Nephron (organoid): ENCODE data around the gene FCAR.
"Not testable (repeated sequence)": the region's sequence is repeated elsewhere in the genome, so short reads cannot be mapped to it uniquely, and the experiment has no call there.

Experiments
- H3K27ac Mint-ChIP-seq, 3 experiments: 2 replicates each; pipeline ENCODE4 v1.8.0; 2020; ENCODE audit warnings: mixed read lengths in 3 of 3, mild to moderate bottlenecking in 2 of 3, moderate library complexity in 1 of 3
- H3K27me3 Mint-ChIP-seq: 2 replicates; pipeline ENCODE4 v1.8.0; 2021; ENCODE audit warnings: low read depth, mild to moderate bottlenecking, moderate library complexity, mixed read lengths
- H3K36me3 Mint-ChIP-seq: 2 replicates; pipeline ENCODE4 v1.8.0; 2020; ENCODE audit warnings: low read depth, mixed read lengths
- H3K4me1 Mint-ChIP-seq: 2 replicates; pipeline ENCODE4 v1.8.0; 2020; ENCODE audit warnings: mixed read lengths
- H3K4me3 Mint-ChIP-seq, 3 experiments: 2 replicates each; pipeline ENCODE4 v1.8.0; 2020; ENCODE audit warnings: mild to moderate bottlenecking in 3 of 3, mixed read lengths in 3 of 3, moderate library complexity in 2 of 3
- H3K9me3 Mint-ChIP-seq: 2 replicates; pipeline ENCODE4 v1.8.0; 2020; ENCODE audit warnings: mixed read lengths
- TF ChIP-seq, protein P1 (sequence below), 3 experiments: fragments of 200-600 bp; sonication (generic); IDR thresholded peaks; one replicate each; pipeline ENCODE4 v1.5.0; 2021; ENCODE audit warnings: antibody characterized with exemption in 3 of 3; ENCODE audit not compliant: unreplicated experiment in 3 of 3

The FCAR gene

DNA sequence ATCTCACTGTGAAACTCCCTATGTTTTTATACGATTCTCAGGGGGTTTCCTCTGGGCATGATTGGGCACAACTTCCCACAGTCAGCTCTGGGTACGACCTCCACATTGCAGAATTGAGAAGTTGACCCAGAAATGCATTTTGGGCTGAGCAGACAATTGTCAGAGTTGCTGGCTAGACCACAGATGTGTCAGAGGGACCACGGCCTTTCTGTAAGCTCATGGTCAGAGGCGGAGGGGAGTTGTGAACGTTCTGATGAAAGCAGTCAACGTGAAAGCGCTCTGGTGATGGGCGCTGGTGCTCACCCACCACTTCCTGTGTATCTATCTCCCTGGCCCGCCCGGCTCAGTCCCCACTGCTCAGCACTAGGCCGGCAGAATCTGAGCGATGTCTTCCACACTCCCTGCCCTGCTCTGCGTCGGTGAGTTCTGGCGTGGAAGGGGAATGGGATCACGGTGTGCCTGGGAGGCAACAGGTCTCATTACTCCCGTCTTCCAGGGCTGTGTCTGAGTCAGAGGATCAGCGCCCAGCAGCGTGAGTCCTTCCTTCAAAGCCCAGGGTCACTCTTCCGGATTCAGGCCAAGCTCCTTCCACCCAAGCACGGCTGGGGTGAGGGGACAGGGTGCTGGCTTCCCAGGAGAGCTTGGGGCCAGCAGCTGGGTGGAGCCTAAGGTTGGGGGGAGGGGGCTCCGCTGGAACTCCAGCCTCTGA is 31.9 kb downstream of the FCAR start, which contains the start of gene NCR1:
TSS of gene NCR1 (plus strand) at position 346 of the 709 bp plus-strand sequence. CDS start at position 386, 40 bp downstream.
- Mint-ChIP-seq H3K36me3 (no peaks in the 10 kb centered on the region), H3K9me3 (peaks cover 22% of the 10 kb centered on the region), H3K27me3 (no peaks in the 10 kb centered on the region), H3K4me3 (no peak within 1 kb of the TSS), H3K27ac (no peak within 1 kb of the TSS), H3K4me1 (no peaks in the 10 kb centered on the region)
- TF ChIP-seq, protein P1, sequence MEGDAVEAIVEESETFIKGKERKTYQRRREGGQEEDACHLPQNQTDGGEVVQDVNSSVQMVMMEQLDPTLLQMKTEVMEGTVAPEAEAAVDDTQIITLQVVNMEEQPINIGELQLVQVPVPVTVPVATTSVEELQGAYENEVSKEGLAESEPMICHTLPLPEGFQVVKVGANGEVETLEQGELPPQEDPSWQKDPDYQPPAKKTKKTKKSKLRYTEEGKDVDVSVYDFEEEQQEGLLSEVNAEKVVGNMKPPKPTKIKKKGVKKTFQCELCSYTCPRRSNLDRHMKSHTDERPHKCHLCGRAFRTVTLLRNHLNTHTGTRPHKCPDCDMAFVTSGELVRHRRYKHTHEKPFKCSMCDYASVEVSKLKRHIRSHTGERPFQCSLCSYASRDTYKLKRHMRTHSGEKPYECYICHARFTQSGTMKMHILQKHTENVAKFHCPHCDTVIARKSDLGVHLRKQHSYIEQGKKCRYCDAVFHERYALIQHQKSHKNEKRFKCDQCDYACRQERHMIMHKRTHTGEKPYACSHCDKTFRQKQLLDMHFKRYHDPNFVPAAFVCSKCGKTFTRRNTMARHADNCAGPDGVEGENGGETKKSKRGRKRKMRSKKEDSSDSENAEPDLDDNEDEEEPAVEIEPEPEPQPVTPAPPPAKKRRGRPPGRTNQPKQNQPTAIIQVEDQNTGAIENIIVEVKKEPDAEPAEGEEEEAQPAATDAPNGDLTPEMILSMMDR (IDR thresholded peaks at IDR 0.05; ENCODE audit: unreplicated experiment in 3 of 3) = no peak

DNA sequence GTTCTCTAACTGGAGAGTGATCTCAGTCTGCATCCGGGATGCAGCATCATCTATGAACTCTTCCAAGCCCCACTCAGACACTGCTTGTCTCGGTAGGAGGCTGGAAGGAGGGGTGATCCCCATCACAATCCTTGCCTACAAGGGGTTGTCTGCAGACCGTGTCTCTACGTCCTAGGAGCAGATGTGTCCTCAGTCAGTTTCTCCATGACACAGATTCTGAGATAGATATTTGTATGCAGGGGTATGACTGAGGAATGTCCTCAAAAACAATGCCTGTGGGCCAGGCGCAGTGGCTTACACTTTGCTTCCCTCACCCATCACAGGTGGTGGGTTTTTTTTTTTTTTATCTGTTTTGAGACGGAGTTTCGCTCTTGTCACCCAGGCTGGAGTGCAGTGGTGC is 32.8 kb downstream of the FCAR start:
- Mint-ChIP-seq H3K36me3 (no peaks in the 10 kb centered on the region), H3K4me1 (no peaks in the 10 kb centered on the region), H3K27me3 (no peaks in the 10 kb centered on the region), H3K4me3 (no peak overlapping the region), H3K27ac (no peak overlapping the region), H3K9me3 (peaks cover 21% of the 10 kb centered on the region)
- TF ChIP-seq, protein P1 (IDR thresholded peaks at IDR 0.05; ENCODE audit: unreplicated experiment in 3 of 3) = no peak

DNA sequence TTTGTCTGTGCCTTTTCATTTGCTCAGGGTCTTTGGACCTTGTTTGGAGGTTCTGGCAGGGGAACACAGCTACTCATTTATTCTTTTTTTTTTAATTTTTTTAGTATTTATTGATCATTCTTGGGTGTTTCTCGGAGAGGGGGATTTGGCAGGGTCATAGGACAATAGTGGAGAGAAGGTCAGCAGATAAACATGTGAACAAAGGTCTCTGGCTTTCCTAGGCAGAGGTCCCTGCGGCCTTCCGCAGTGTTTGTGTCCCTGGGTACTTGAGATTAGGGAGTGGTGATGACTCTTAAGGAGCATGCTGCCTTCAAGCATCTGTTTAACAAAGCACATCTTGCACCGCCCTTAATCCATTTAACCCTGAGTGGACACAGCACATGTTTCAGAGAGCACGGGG is 33.9 kb downstream of the FCAR start:
- not testable (repeated sequence) for H3K4me3 Mint-ChIP-seq, H3K4me1 Mint-ChIP-seq, H3K36me3 Mint-ChIP-seq, H3K27me3 Mint-ChIP-seq, H3K27ac Mint-ChIP-seq
- peaks cover 26% of the 10 kb centered on the region for H3K9me3 Mint-ChIP-seq

DNA sequence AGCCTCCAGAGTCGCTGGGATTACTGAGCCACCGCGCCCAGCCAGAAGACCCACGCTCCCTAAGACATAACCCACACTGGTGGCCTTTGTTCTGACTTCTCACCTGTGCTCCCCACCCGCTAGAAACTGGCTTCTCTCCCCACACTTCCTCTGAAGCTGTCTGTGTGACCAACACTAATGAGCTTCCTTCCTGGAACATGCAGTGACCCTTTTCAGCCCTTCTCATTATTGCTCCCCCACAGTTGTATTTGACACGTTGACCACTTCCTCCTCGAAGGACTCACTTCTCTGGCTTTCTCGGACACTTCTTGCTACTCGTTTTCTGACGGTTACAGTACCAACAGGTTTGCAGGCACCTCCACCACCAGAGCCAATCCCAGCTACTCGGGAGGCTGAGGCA is 42.8 kb downstream of the FCAR start:
- no peak overlapping the region for H3K27ac Mint-ChIP-seq
- peaks cover 31% of the 10 kb centered on the region for H3K9me3 Mint-ChIP-seq
- no peak overlapping the region for H3K4me3 Mint-ChIP-seq
- no peaks in the 10 kb centered on the region for H3K4me1 Mint-ChIP-seq
- TF ChIP-seq, protein P1 (IDR thresholded peaks at IDR 0.05; ENCODE audit: unreplicated experiment in 3 of 3) = no peak
- no peaks in the 10 kb centered on the region for H3K27me3 Mint-ChIP-seq
- H3K36me3 Mint-ChIP-seq = no peaks in the 10 kb centered on the region

DNA sequence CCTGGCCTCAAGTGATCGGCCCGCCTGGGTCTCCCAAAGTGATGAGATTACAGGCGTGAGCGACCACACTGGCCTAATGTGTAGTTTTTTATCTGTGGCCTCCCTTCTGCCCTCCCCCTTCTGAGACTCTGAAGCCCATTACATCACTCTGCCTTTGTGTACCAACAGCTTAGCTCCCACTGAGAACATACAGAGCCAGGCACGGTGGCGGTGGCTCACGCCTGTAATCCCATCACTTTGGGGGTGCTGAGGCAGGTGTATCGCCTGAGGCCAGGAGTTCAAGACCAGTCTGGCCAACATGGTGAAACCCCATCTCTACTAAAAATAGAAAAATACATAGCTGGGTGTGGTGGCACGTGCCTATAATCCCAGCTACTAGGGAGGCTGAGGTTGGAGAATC is 44.5 kb downstream of the FCAR start:
- Mint-ChIP-seq H3K4me1 (no peaks in the 10 kb centered on the region), H3K27ac (no peak overlapping the region), H3K36me3 (peaks cover 4% of the 10 kb centered on the region), H3K4me3 (no peak overlapping the region), H3K27me3 (no peaks in the 10 kb centered on the region), H3K9me3 (peaks cover 35% of the 10 kb centered on the region)
- TF ChIP-seq, protein P1 (IDR thresholded peaks at IDR 0.05; ENCODE audit: unreplicated experiment in 3 of 3) = no peak

DNA sequence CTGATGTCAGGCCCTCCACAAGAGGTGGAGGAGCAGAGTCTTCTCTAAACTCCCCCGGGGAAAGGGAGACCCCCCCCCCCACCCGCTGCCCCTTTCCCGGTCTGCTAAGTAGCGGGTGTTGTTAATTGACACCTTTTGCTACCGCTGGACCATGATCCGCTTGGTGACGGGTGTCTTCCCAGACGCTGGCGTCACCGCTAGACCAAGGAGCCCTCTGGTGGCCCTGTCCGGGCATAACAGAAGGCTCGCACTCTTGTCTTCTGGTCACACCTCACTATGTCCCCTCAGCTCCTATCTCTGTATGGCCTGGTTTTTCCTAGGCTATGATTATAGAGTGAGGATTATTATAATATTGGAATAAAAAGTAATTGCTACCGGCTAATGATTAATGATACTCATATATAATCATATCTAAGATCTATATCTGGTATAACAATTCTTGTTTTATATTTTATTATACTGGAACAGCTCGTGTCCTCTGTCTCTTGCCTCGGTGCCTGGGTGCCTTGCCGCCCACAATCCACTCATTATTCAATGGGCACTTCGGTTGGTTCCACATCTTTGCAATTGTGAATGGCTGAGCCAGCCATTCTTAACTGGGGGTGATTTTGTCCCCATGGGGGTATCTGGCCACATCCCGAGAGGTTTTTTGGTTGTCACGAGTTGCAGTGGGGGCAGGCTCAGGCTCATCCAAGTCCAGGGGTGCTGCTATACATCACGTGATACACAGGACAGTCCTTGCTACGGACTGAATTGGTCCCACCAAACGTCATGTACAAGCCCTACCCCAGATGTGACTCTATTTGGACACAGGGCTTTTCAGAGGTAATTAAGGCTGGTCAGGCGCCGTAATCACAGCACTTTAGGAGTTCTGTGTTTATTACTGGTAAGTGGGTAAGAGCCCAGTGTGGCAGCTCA is 45.9 kb downstream of the FCAR start:
- H3K36me3 Mint-ChIP-seq, H3K4me3 Mint-ChIP-seq, H3K27me3 Mint-ChIP-seq, H3K27ac Mint-ChIP-seq, H3K4me1 Mint-ChIP-seq: not testable (repeated sequence)
- TF ChIP-seq, protein P1 (IDR thresholded peaks at IDR 0.05; ENCODE audit: unreplicated experiment in 3 of 3) = peak in 1 of 3 experiments; percentile 16
- peaks cover 37% of the 10 kb centered on the region for H3K9me3 Mint-ChIP-seq
